Gastrocnemius medialis (tissue), 4 donors: ENCODE data around the gene RPL10A.

ENCODE experiments used
- POLR2A ChIP-seq, 2 donors: fragments of 450-650 bp; IDR thresholded peaks; one replicate each; pipeline ENCODE4 v1.6.1; 2017; ENCODE audit warnings: antibody characterized with exemption in 2 of 2, mild to moderate bottlenecking in 2 of 2, moderate library complexity in 2 of 2
- TF ChIP-seq, protein P1 (sequence below), 5 experiments: fragments of 450-650 bp in 3 of 5; fragments of 200-600 bp in 2 of 5; sonication (generic) in 2 of 5; IDR thresholded peaks in 4 of 5; conservative IDR thresholded peaks in 1 of 5; 1 replicate in 4 of 5; 2 replicates in 1 of 5; pipeline ENCODE4 v1.5.1; 2016 to 2019; ENCODE audit warnings: antibody characterized with exemption in 5 of 5, mild to moderate bottlenecking in 3 of 5, moderate library complexity in 3 of 5

- TF ChIP-seq, protein P1, sequence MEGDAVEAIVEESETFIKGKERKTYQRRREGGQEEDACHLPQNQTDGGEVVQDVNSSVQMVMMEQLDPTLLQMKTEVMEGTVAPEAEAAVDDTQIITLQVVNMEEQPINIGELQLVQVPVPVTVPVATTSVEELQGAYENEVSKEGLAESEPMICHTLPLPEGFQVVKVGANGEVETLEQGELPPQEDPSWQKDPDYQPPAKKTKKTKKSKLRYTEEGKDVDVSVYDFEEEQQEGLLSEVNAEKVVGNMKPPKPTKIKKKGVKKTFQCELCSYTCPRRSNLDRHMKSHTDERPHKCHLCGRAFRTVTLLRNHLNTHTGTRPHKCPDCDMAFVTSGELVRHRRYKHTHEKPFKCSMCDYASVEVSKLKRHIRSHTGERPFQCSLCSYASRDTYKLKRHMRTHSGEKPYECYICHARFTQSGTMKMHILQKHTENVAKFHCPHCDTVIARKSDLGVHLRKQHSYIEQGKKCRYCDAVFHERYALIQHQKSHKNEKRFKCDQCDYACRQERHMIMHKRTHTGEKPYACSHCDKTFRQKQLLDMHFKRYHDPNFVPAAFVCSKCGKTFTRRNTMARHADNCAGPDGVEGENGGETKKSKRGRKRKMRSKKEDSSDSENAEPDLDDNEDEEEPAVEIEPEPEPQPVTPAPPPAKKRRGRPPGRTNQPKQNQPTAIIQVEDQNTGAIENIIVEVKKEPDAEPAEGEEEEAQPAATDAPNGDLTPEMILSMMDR (IDR thresholded peaks at IDR 0.05 in 4 of 5, conservative IDR thresholded peaks at IDR 0.05 in 1 of 5): no peak
- no peak for TF ChIP-seq POLR2A (IDR thresholded peaks at IDR 0.05)
Measured at GRCh38 chr6:35425284-35425683, 42.9 kb upstream of the RPL10A start.
